ENCODE measurements around the gene PAIP1.
"Not testable (repeated sequence)": the region's sequence is repeated elsewhere in the genome, so short reads cannot be mapped to it uniquely, and the experiment has no call there.

The PAIP1 gene

DNA sequence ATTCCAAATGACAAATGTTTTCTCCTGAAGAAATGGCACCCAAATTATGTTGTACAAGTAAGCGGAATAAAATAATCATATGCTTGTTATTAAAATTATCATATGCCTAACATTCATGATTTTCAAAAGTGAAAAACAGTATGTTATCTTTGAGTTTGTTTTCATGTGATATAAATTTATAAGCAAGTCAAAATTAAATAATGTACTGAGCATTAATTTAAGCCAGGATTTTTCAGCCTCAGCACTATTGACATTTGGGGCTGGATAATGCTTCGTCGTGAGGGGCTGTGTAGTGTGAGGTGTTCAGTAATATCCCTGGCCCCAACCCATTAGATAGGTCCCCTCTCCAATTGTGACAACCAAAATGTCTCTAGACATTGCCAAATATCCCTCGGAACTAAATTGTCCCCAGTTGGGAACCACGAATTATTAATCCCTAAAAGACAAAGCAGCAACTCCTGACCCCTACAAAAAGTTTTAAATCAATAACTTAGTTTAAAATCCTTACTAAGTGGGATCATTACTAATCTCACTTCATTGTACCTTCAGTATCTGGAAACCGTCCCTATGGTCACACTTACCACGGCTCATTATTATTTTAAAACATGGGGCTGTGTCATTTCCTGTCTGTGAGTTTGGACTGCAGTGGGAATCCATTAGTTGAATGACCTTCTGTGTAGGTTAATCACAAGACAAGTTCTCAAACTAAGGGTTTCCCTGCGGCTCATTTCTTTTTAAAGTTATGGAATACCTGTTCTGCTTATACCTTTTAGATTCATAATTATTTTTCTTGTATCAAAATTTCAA, 44.8 kb upstream of the PAIP1 start:
- TF ChIP-seq, protein P1, sequence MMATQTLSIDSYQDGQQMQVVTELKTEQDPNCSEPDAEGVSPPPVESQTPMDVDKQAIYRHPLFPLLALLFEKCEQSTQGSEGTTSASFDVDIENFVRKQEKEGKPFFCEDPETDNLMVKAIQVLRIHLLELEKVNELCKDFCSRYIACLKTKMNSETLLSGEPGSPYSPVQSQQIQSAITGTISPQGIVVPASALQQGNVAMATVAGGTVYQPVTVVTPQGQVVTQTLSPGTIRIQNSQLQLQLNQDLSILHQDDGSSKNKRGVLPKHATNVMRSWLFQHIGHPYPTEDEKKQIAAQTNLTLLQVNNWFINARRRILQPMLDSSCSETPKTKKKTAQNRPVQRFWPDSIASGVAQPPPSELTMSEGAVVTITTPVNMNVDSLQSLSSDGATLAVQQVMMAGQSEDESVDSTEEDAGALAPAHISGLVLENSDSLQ (IDR thresholded peaks at IDR 0.05) = no peak
- TF ChIP-seq ZNF384 (IDR thresholded peaks at IDR 0.05) (no peak), CTBP1 (IDR thresholded peaks at IDR 0.05; ENCODE audit: borderline replicate concordance) (no peak), ARNT (IDR thresholded peaks at IDR 0.05) (no peak), TARDBP (IDR thresholded peaks at IDR 0.05) (no peak), NFRKB (IDR thresholded peaks at IDR 0.05) (no peak), SUZ12 (IDR thresholded peaks at IDR 0.05) (no peak), FOXK2 (IDR thresholded peaks at IDR 0.05) (no peak), BHLHE40 (IDR thresholded peaks at IDR 0.05; ENCODE audit: borderline replicate concordance) (no peak), HDGF (IDR thresholded peaks at IDR 0.05; ENCODE audit: borderline replicate concordance) (no peak), FOXM1 (IDR thresholded peaks at IDR 0.05; ENCODE audit: borderline replicate concordance) (no peak), FOXA1 (IDR thresholded peaks at IDR 0.05) (no peak), L3MBTL2 (conservative IDR thresholded peaks at IDR 0.05) (no peak), LEF1 (IDR thresholded peaks at IDR 0.05; ENCODE audit: borderline replicate concordance) (no peak), ELF4 (IDR thresholded peaks at IDR 0.05) (no peak)
- CTCF ChIA-PET = interaction anchor here (1.1 kb wide), 1 partner anchor 30 kb away, joined by 5 read pairs; no protein-coding TSS in a partner anchor
- POLR2A ChIA-PET = interaction anchor here (0.7 to 2.1 kb wide), 8 partner anchors 15 to 583 kb away, joined by 3 to 13 read pairs (median 4); partner anchors contain the start of genes C5orf34 and TMEM267
- DNase-seq (ENCODE audit: extremely low spot score) = peak; percentile 8

DNA sequence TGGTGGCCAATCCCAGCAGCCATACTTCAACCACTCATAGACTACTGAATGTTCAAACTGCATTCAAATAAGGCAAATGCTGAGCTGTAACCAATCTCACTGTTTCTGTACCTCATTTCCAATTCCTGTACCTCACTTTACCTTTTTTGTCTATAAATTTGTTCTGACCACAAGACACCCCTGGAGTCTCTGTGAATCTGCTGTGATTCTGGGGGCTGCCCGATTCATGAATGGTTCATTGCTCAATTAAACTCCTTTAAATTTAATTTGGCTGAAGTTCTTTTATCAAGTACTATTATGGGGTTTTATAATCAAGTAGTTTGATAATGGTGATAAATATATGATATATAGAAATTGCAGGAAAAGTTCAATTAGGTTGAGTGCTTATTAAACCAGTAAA, 42.0 kb upstream of the PAIP1 start:
- POLR2A ChIA-PET; DNase-seq (ENCODE audit: extremely low spot score); CTCF ChIA-PET: not testable (repeated sequence)

DNA sequence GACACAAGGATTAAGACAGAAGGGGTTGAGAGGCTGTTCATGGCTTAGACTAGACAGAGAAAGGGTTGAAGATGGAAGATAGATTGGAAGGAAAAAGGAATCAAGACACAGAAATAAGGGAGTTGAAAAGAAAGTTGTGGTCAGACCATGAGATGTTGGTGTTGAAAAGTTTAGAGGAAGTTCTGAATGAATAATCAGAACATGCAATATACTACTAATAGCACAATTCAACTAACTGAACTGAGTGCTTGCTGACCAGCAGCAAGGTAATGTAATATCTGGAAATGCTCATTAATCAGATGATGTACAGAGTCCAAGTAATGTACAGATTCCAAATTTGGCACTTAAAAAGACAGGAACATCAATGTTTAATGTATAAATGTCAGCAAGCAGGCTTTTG, 35.5 kb upstream of the PAIP1 start:
- ChIA-PET POLR2A (interaction anchor here (1.5 to 1.8 kb wide), 2 partner anchors 11 to 77 kb away, joined by 3 to 4 read pairs; partner anchors contain the start of genes C5orf34 and NNT), CTCF (no interaction called here)
- no peak for DNase-seq (ENCODE audit: extremely low spot score)
- TF ChIP-seq CTBP1 (IDR thresholded peaks at IDR 0.05; ENCODE audit: borderline replicate concordance) (no peak), FOXA1 (IDR thresholded peaks at IDR 0.05) (no peak), ELF4 (IDR thresholded peaks at IDR 0.05) (no peak), TARDBP (IDR thresholded peaks at IDR 0.05) (no peak), HDGF (IDR thresholded peaks at IDR 0.05; ENCODE audit: borderline replicate concordance) (no peak), FOXK2 (IDR thresholded peaks at IDR 0.05) (no peak), LEF1 (IDR thresholded peaks at IDR 0.05; ENCODE audit: borderline replicate concordance) (no peak), L3MBTL2 (conservative IDR thresholded peaks at IDR 0.05) (no peak), ARNT (IDR thresholded peaks at IDR 0.05) (no peak), NFRKB (IDR thresholded peaks at IDR 0.05) (no peak), ZNF384 (IDR thresholded peaks at IDR 0.05) (no peak)
- TF ChIP-seq, protein P1 (IDR thresholded peaks at IDR 0.05) = no peak

DNA sequence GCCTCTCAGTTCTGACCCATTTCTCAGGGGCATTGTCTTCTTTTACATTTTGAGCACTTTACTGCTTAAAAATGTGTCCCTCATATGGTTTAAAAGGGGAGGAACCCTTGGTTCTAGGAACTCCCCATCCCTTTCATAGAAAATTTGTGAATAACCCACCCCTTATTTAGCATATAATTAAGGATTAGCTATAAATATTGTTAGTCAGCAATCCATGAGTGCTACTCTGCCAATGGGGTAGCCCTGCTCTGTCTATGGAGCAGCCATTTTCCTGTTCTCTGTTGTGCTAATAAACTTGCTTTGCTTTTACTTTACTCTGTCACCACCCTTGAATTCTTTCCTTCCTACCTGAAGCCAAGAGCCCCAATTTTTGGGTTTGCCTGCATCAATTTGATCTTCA, 33.8 kb upstream of the PAIP1 start:
- DNase-seq (ENCODE audit: extremely low spot score) = no peak
- no peak for TF ChIP-seq SP1 (IDR thresholded peaks at IDR 0.05)
- no peak for TF ChIP-seq LEF1 (IDR thresholded peaks at IDR 0.05; ENCODE audit: borderline replicate concordance)
- no peak for TF ChIP-seq HDGF (IDR thresholded peaks at IDR 0.05; ENCODE audit: borderline replicate concordance)
- TF ChIP-seq BHLHE40 (IDR thresholded peaks at IDR 0.05; ENCODE audit: borderline replicate concordance) = no peak
- no peak for TF ChIP-seq SUZ12 (IDR thresholded peaks at IDR 0.05)
- TF ChIP-seq ELF4 (IDR thresholded peaks at IDR 0.05) = no peak
- TF ChIP-seq FOXA1 (IDR thresholded peaks at IDR 0.05) = no peak
- ChIA-PET POLR2A (interaction anchor here (1.5 kb wide), 1 partner anchor 12 kb away, joined by 3 read pairs; the partner anchor contains the start of gene NNT), CTCF (no interaction called here)

DNA sequence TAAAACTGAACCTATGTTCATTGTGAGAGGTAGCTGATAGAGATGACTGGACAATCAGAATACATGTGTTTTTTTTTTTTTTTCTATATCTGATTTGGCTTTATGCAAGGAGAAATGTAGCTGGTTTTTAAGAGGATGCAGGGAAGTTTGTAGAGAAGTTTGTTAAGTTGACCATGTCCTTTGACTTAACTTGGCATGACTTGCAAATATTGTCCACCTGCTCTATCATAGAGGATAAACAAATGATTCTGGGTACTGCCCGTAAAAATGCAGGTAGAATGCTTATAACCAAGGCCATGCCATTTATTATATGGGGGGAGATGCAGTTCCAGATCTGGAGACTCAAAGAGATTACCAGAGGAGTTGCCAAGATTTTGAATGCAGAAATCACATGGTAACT, 32.4 kb upstream of the PAIP1 start:
- TF ChIP-seq FOXK2 (IDR thresholded peaks at IDR 0.05) (no peak), FOXA1 (IDR thresholded peaks at IDR 0.05) (no peak), FOXM1 (IDR thresholded peaks at IDR 0.05; ENCODE audit: borderline replicate concordance) (no peak)
- TF ChIP-seq, protein P1 (IDR thresholded peaks at IDR 0.05) = no peak
- ChIA-PET CTCF (no interaction called here), POLR2A (interaction anchor here (0.6 to 1.1 kb wide), 2 partner anchors 9 to 14 kb away, joined by 3 to 7 read pairs; partner anchors contain the start of gene NNT)
- DNase-seq (ENCODE audit: extremely low spot score) = no peak

GRCh38 chr5:43588842-43589241, 32.0 kb upstream of the PAIP1 start:
- DNase-seq (ENCODE audit: extremely low spot score) = no peak
- ChIA-PET POLR2A (interaction anchor here (0.6 to 1.1 kb wide), 2 partner anchors 9 to 14 kb away, joined by 3 to 7 read pairs; partner anchors contain the start of gene NNT), CTCF (no interaction called here)
- TF ChIP-seq L3MBTL2 (conservative IDR thresholded peaks at IDR 0.05) = no peak
- no peak for TF ChIP-seq SP1 (IDR thresholded peaks at IDR 0.05)
- no peak for TF ChIP-seq ARNT (IDR thresholded peaks at IDR 0.05)
- TF ChIP-seq FOXM1 (IDR thresholded peaks at IDR 0.05; ENCODE audit: borderline replicate concordance) = no peak

Data from HEK293T (cell line).